Glomerular visceral epithelial cell (primary cell): ENCODE measurements around the gene CCNH.
A peak's percentile ranks its signal among the peaks of the same experiment; 100 is the strongest.

Experiments used
- DNase-seq: peaks from one replicate; pipeline ENCODE4 v3.0.0-alpha.2; 2016; ENCODE audit errors: extremely low spot score

The CCNH gene

GRCh38 chr5:87403409-87403808, 9.3 kb downstream of the CCNH start:
- DNase-seq: no peak

DNA sequence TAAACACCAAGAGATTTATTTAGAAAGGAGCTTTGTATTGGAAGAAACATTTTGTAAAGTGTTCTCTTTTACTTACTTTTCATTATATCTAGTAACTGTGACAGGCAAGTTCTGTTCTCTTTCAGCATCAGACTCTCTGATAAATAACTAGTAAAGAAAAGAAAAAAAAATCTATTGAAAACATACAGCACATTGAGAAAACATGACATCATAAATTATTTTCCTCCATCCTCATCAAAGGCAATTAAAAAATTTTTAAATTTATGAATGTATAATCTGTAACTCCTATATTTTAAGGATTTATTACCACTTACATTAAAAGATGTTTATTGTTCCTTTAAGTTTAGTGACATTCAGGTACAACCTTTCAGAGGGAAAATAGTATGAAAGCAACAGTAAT, 11.1 kb downstream of the CCNH start:
- DNase-seq: no peak

- DNase-seq: peak; percentile 56
Observed at GRCh38 chr5:87400305-87400899, 12.3 kb downstream of the CCNH start.

- DNase-seq: no peak
Observed at GRCh38 chr5:87399720-87400119, 13.0 kb downstream of the CCNH start.

DNA sequence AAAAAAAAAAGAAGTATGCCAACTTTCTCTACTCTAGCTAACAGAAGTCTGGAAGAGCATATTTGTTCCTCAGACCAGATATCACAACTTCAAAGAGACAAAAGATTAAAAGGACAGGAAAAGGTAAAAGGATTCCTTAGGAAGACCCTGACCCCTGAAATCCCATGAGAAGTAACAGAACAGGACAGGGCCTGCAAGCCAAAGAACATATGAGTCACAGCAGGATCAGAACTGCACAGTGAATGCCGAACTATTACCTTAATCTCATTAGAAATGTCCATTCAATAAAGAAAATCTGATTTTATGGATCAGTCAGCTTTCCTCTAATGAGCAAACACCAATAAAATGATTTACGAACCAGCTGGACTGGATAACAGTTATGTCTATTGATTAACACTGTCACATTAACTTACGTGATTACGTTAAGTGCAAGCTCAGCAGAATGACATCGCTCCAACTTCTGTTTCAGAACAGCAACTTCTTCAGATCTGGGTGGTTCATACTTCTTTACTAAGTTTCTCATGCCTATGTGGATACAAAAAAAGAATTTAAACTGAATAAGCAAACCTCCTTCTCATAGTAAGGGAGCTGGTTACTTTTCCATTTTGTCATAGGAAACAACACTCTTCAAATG, 13.6 kb downstream of the CCNH start:
- no peak for DNase-seq

DNA sequence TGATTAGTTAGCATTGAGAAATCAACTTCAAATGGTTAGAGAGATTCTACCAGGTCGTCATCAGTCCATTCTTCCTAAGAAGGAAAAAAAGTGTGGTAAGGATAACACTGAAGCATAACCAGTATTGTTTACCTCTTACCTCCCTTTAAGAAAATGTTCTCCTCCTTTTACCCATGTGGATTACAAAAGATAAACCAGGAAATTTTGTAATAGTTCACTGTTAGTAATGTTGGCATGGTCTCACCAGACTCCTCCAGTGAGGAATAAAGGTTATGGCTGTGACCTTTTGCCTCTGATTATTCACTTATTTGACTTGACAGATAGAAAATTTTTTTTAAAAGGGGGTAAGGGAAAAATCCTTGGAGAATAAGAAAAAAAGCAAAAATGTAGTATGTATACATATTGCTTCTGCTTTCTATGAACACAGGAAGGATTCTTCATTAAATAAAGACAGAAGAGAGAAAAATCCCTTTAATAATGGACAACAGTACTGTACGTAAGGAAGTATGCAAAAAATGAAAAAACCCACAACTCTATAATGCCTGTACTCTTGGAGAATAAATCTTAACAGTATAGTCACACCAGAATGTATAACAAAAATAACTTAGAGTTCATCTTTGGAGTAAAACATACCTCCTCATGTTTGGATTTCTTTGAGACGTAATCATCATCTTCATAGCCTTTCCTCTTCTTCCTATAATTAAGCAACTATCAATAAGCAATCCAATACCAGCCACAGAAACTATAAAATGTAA, 18.1 kb downstream of the CCNH start:
- peak; percentile 62 for DNase-seq

DNA sequence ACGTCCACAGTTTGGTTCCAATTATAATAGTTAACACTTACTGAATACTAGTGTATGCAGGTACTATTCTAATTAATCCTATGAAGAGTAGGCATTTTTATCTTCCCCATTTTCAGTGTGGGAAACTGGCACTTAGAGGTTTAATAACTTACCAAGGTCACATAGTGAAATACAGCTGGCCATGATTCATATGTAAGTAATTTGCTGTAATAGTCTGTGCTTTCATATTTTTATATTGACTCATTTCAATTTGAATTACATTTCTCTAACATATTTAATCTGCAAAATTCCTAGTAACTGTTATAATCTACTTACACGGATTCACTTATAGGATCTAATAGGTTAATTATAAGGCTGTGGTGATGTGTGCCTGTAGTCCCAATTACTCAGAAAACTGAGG, 19.4 kb downstream of the CCNH start:
- DNase-seq: peak; percentile 78

GRCh38 chr5:87392801-87393200, 19.9 kb downstream of the CCNH start:
- no peak for DNase-seq

- no peak for DNase-seq
Observed at GRCh38 chr5:87392170-87392569, 20.6 kb downstream of the CCNH start.

DNA sequence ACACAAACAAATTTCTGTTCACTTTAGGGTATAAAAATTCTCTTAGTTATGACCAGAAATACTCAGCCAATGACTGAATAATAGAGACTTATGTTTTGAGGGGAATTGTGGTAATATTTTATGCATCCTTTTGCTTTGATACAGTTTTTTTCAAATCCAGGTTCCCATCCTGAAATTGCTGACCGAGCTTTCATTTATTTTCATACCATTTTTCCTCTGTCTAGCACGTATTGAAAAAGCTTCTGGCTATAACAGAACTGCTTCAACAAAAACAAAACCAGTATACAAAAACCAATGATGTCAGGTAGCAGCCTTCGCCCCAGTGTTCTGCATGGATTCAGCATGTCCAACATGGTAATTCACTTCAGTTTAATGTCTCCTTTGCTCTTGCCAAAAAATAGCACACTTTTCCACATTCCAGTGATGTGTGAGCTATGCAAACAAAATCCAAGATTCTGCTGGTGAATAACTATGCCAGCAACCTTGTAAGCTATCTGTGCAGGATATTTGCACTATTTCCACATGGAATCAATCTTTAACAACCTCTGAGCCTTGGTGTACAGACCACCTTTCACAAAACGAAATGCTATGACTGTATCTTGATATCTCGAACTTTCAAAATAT, 22.0 kb downstream of the CCNH start:
- DNase-seq: no peak

- DNase-seq: no peak
Observed at GRCh38 chr5:87390075-87390474, 22.7 kb downstream of the CCNH start.

DNA sequence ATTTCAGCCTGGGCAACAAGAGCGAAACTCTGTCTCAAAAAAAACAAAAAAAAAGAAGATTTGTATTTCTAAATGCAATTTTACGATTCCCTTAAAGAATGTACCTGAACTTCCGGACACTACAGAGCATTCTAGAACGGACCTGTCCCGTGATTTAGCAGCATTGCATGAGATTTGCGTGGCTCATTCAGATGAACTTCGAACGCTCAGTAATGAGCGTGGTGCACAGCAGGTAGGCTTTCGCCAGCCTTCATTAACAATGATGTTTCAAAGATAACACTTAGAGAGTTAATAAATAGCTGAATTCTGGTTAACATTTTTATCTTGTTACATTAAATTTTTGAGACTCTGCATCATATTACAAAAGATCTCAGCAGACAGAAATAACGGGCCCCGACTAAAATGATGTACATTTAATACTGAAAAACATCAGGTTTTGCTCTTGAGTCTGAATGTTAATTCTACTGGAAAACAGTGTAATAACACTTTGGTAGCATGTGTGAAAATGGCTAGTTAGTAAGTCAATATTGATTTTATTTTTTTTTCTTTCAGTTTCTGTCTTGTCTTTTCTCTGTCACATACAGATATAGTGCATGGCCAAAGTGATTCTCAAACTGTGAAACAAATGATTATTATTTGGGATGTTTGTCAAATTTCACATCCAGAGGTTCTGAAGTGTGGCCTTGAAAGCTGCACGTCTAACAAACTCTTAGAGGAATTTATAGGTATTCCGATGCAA, 23.3 kb downstream of the CCNH start:
- DNase-seq: no peak

DNA sequence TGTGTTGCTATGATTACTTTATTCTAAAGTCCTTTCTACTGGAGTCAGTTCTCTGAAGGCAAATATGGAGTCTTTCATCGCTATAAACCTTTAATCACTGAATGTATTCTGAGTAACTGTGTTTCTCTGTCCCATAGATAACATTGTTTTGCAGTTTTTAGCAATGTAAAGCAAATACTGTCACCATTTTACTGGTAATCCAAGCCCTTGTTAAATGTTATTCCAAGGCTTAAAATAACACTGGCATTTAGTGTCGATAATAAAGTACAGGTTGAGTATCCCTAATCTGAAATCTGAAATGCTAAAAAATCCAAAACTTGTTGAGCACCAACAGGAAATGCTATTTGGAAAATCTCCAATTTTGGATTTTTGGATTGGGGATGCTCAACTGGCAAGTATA, 24.6 kb downstream of the CCNH start:
- DNase-seq: no peak

DNA sequence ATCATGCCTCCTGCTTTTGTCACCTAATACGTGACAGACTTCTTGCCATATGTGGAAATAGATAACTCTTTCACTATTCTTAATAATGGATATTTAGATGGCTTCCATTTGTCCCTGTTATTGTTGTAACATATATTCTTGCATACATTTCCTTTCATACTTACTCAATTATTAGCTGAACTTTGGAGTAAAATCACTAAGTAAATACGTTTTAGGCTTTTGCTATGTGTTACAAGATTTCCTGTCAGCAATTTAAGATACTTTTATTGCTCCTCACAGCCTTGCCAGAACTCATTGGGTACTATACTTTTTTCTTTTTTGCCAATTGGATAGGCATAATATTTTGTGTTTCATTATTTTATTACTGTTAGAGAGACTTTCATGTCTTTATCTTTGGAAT, 26.9 kb downstream of the CCNH start:
- no peak for DNase-seq

DNA sequence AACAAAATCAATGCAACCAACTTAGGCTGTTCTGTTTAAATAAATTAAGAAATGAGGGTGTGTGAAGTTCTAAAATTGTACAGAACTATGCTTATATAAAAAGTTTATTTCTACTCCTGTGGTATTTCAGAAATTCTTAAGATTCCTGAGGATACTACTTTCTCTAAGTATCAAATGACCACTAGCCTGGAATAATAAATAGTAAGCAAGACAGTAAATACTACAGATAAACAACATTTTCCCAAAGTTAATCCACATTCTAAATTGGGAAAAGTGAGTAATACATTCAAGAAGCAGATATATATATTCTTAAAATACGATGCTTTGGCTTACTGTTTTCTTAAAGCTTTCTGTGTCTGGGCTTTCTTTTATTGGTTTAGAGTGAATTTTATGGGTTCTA, 29.5 kb downstream of the CCNH start:
- DNase-seq: no peak

- no peak for DNase-seq
Observed at GRCh38 chr5:87382224-87382623, 30.5 kb downstream of the CCNH start.

- DNase-seq: no peak
Observed at GRCh38 chr5:87372705-87373104, 40.0 kb downstream of the CCNH start.

- no peak for DNase-seq
Observed at GRCh38 chr5:87369431-87369830, 43.3 kb downstream of the CCNH start.

DNA sequence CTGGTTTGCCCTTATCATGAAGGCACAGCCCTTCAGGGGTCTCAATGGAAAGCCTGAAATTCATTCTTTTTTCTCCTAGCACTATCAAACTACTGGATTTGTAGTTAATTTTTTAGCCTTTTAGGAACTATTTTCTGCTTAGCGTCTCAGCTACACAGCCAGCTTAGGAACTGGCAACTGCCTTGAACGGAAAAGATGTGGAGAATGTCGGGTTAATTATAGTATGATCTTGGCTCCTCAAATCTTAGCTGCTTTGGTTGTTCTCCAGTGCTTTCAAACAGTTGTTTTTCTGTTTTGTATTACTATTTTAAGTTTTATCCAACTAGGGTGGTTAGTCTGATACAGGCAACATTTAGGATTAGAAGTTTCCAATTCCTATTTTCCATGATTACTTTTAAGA, 44.1 kb downstream of the CCNH start:
- DNase-seq: no peak

DNA sequence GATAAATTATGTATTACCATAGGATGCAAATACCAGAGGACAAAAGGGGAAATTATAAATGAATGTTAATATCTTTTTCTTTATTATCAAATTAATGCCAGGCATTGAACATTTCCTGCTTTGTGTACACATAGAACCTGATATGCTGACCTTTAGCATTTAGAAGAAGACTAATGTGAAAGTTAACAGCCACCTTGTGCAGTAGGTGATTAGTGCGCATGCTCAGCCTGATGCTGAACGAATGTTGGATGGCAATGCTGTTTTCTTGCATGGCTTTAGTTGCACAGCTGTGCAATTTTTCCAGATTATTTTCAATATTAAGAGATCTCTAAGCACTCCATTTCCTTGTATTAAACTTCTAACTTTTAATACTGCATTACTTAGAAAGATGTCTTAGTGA, 45.5 kb downstream of the CCNH start:
- no peak for DNase-seq

DNA sequence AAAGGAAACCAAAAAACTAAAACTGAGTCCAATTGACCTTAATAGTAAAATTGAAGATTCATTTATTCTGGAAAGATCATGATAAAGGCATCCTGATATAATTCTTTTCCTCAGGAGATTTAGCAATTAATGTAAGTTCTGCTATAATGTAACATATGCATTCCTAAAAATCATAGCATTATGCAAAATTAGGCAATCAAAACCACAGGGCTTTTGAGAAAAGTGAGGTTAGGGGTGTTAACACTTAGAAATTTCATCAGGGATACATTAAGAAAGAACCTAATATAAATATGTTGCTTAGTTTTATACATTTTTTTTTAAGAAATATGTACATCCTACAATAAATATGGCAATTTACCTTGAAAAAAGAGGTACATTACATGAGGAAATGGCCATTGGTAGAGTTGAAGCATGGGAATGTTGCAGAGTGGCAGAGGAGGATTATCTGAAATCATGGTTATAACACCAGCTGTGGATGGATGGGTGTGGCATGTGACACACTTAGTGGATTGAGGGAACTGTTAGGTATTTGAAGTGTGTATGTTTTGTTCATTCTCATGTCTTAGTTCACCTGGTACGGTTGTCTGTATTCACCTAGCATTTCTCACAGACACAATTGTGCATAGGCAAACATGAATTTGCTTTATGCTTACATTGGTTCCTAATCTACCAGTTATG, 51.1 kb downstream of the CCNH start:
- DNase-seq: no peak

- no peak for DNase-seq
Observed at GRCh38 chr5:87361031-87361445, 51.7 kb downstream of the CCNH start.
